T-helper 22 cell (primary cell): ENCODE data around the gene RDH14.

Experiments
- DNase-seq: peaks from one replicate; pipeline ENCODE4 v3.0.0-alpha.2; 2020; ENCODE audit warnings: low read depth

Gene RDH14

DNA sequence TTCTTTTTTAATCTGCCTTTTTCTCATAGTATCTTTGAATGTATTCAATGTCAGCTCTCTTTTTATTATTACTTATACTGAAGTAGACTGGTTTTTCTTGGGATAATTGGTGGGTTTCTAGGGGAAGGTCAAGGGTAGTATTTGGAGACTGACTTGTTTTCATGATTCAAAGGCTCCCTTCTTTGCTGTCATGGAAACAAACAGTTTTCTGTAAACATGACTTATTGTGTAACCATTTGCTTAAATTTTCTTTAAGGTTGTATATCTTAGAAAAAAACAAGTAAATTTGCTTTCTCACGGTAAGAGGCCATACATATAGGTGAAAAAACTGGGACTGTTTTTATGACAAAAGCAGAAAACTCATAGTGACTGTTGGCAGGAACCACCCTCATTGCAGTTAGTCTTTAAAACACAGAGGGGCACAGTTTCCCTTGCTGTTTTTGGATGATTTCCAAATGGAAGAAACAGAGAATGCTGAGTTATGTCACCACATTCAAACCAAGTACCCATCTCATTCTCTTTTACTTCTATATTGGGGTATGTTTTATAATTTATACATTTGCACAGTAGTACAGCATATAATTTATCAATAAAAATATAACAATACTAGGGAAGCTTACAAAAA lies 5.8 kb upstream of the RDH14 start:
- no peak for DNase-seq

DNA sequence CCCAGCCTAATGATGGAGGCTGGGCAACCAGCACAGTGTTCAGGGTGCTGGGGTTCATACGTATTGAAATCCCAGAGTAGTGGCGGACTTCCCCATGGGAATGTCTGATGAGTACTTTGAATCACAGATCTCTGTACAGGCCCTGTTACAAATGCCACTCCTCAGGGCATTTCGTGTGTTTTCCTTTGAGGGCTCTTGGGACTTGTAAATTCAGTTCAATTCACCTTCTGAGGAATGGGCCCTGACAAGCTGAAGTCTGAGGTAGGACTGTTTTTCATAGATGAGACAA lies 288 bp upstream of the RDH14 start:
- DNase-seq, result no peak

DNA sequence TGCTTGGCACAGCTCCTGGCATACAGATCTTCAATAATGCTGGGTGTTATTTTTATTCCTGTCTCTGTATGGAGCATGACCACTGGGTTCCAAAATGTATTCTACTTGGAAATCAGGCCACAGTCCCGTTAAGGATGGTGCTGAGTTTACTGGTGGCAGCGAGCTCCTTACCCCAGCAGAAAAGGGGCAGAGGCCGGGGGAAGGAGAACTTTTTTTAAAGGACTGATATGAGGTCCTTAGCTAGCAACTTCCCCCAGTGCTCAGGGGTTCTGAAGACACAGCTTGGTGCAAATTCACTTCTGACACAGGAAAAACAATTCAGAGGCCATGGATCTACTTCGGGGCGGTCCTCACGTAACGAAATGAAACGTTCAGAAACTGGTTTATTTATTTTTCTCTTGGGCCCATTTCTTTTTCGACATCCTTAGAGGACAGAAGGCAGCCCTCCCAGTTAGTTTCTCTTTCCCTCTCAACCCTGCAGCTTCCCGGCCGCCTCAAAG lies 872 bp downstream of the RDH14 start:
- no peak for DNase-seq

DNA sequence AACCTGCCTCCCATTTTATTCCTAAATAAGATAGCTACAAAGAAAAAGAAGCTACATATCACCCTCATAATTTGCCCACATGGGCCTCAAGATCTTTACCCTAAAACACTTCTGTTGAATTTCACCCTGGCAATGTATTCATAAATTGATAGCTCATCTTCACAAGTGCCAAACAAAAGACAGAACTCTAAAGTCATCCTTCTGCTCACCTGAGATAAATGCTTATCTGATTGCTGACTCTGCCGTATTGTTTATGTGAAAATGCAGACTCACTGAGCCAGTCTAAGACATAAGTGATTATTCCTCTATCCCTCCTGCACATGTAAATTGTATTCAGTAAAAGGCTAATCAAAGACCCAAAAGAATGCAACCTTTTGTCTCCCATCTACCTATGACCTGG lies 2.0 kb downstream of the RDH14 start:
- no peak for DNase-seq

DNA sequence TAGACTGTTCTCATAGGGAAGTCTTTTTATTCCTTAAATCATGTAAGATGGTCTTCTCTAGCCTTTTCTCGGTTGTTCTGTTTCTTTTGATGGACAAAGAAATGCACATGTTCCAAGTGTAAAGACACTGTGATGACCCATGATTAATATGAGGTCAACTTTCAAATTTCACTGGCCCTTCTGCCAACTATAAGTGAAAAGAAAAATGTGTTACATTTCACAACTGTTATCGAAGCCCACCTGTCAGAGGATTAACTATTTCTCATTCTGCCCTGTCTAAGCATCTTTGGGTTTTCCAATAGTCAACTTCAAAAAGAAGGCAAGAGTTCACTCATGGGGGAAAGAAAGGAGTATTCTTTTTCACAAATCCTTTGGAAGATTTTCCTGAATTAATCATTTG lies 3.3 kb downstream of the RDH14 start:
- DNase-seq, result no peak

DNA sequence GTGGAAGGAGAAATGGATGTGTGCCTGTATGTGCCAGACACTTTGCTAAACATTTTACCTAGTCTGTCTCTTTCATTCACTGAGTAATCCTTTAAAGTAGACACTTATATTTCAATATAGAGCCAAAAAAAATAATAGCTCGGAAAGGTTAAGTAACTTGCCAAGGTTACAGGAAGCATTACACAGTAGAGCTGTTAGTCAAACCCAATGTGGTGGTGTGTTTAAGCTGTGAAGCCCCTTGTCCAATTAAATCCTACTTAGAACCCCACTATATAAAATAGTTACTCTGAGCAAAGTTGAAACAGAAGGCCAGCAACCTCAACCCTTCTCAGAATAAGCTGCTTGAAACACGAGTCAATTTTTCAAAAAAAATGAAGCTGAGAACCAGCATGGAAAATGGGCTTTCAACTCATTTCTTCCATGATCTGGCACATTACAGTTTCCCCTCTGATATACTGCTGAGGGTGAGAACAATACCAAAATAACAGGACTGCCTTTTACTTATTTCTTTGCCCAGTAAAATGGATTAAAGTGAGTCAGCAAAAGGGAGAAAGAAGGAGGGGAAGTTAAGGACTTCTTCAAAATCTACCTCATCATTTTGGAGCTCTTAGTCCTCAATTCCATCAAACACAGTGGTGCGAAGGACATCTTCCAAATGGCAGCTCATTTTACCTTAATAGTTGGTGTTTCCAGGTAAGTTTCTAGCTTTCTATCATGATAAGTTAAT lies 7.9 kb downstream of the RDH14 start:
- DNase-seq, result no peak

DNA sequence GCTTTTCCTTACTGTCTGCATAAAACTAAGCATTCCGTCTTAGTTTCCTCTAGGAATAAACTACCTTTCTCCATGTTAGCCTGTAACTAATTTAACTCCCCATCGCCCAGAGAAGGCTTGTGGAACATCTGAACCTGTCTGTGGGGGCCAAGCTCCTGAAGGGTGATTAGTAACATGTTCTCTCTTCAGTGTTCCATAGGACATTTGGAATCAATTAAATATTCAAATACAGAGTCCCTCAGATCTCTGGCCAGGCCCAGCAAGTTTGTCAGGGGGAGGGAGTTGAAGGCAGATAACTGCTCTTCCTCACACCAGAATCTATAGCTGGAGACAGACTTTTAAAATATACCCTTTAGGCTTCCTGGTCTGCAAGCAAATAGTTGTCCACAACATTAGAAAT lies 8.8 kb downstream of the RDH14 start:
- no peak for DNase-seq

DNA sequence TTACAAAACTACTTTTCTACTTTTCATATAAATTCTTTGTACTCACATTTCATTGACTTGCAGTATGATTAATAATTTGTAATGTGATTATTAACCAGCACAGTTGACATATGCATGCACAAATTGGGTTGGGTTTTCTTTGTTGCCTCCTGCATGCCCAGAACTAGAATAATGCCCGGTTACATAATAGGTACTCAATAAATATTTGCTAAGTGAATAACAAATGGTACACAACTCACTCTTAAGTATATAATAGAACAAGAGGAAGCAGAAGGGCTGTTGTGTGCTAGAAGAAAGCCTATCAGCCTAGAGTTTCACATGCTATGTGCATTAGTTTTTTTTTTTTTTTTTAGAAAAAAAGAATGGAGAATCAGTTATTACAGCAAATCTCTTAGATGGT lies 9.3 kb downstream of the RDH14 start:
- DNase-seq, result no peak

DNA sequence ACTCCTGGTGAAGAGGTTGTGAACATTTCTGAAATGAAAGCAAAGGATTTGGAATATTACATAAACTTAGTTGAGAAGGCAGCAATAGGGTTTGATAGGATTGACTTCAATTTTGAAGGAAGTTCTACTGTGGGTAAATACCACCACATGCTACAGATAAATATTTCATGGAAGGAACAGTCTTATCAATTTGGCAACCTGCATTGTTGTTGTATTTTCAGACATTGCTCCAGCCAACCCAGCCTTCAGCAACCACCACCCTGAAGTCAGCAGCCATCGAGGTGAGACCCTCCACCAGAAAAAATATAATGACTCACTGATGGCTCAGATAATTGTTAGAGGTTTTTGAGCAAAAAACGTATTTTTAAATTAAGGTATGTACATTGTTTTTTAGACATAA lies 10.0 kb downstream of the RDH14 start:
- no peak for DNase-seq

DNA sequence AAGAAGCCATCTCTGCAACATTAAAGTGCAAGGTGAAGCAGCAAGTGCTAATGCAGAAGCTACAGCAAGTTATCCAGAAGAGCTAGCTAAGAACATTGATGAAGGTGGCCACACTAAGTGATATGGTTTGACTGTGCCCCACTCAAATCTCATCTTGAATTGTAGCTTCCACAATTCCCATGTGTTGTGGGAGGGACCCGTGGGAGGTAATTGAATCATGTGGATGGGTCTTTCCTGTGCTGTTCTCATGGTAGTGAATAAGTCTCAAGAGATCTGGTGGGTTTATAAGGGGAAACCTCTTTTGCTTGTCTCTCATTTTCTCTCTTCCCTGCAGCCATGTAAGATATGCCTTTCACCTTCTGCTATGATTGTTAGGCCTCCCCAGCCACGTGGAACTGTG lies 11.4 kb downstream of the RDH14 start:
- DNase-seq, result no peak

DNA sequence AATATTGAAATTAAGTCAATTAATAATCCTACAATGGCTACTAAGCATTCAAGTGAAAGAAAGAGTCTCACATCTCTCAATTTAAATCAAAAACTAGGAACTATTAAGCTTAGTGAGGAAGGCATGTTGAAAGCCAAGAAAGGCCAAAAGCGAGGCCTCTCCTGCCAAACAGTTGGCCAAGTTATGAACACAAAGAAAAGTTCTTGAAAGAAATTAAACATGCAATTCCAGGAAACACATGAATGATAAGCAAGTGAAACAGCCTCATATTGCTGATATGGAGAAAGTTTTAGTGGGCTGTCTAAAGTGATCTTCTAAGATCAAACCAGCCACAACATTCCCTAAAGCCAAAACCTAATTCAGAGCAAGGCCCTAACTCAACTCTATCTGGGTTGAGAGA lies 11.8 kb downstream of the RDH14 start:
- DNase-seq, result no peak

DNA sequence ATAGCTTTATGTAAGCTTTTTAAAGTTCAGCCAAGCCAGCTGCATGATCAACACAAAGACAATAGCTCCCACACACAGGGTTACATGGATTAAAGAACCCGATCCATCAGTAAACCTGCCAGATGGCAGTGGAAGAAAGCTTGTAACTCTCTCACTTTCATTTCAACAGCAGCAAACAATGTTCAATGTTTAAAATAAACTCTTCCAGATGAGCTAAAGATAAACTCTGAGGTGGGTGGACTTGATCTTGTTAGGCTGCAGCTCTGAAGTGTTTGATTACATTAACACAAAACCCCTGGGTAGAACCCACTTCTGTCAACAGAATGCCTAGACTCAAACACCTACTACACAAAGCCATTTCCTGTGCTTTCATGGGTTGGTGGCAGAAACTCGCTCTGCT lies 13.9 kb downstream of the RDH14 start:
- DNase-seq, result no peak

DNA sequence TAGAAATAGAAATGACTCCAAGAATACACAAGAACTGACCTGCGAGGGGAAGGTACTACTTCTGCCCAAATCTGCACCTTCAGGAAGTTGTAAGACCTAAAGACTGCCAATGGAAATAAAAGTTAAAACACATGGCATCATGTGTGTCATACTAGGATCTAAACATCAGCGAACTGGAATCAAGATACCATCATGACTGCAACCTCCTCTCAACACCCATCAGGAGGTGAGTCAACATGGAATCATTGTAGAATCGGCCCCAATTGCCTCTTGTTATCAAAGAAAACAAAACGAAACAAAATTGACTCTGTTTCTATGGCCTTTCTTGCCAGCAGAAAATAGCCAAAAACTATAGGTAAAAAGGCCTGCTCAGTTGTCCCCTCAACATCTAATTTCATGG lies 15.1 kb downstream of the RDH14 start:
- DNase-seq, result no peak

DNA sequence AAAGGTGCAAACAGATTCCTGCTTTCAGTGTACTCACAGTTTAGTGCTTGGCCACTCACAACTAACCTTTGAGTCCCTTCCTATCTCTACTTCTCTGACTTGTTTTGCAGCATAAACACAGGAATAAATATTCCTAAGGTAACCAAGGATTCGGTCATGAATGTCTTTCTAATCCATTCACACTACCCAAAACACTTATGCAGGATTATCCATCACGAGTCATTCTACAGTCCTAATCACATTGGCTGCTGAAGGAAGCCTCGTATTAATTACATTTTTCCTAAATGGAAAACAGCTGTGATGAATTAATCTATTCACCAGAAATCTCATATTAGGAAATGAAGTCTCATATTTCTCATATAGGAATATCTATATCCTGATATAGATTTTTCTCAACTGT lies 16.3 kb downstream of the RDH14 start:
- DNase-seq, result no peak

DNA sequence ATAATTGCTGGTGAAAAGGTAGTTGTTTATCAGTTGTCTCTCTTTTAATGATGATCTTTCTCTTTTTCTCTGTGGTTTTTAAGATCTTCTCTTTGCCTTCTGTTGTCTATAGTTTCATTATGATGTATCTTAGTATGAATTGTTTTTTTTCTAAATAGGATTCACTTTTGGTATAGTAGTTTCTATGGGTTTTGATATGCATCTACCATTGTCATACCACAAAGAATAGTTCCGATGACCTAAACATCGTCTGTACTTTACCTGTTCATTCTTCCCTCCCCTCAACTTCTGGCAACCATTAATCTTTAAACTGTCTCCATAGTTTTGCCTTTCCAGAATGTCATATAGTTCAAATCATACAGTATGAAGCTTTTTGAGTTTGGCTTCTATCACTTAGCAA lies 19.6 kb downstream of the RDH14 start:
- no peak for DNase-seq

DNA sequence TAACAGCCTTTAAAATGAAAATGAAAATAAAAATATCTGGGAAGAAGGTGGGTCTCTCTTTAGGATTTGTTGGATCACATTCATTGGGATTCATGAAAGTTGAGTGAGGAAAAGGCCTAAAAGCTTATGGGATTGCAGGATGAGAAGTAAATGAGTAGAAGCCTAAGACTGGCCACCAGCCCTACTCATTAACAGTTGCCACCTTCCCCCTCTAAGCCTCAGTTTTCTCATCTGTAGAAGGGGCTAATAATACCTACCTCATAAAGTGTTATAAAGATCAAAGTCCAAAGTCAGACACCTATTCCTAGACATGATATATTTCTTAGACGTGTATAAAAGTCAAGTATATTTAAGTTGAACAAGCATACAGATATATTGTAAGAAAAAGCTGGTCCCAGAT lies 23.8 kb downstream of the RDH14 start:
- DNase-seq, result no peak

DNA sequence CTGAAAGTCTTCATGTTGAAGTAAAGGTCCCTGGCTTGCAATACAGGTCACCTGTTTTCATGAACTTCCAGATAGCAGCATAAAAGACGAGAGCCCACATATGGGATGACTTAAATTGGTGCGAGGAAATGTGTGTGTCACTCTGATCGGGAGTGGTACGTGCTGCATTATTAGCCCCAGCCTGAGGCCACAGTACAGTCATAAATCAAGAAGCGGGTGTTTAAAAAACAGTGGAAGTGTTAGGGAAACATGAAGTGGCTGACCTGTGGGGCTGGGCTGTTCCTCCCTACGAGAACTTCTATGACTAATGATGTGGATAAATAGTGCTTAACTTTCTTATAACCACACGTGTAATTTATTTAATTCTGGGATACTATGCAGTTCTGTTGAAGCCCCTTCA lies 24.4 kb downstream of the RDH14 start:
- no peak for DNase-seq

DNA sequence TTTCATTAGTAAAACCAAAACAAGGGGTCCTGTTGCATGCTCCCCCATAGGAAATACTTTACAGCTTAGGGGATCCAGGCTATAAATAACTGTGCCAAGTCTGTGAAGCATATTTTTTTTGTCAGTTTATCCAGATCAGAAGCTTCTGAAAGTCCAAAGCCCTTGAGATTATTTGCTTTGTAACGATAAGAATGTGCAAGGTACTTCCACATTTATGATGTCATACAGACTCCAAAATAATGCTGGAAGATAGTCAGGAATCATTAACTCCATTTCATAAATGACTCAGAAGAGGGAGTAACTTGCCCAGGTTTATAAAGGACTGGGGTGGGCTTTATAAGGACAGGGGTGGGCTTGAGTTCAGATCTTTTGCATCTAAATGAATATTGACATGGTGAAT lies 29.3 kb downstream of the RDH14 start:
- no peak for DNase-seq

DNA sequence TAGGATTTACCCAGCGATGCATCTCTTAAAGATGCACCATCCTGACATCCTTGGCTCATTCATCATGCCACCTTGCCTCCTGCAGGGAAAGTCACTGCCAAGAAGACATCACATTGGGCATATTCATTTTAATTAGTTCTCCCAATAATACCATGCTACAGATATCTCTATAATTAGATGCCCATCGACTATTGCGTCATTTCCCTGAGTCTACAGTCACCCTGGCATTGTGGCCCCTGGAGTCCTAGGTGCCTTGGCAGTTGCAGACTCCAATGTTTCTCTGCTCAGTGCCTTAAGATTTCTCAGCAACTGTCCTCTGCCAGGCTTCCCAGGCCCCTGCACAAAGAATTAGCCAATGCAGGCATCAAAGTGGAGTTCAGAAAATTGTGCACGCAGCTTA lies 32.6 kb downstream of the RDH14 start:
- DNase-seq, result no peak

DNA sequence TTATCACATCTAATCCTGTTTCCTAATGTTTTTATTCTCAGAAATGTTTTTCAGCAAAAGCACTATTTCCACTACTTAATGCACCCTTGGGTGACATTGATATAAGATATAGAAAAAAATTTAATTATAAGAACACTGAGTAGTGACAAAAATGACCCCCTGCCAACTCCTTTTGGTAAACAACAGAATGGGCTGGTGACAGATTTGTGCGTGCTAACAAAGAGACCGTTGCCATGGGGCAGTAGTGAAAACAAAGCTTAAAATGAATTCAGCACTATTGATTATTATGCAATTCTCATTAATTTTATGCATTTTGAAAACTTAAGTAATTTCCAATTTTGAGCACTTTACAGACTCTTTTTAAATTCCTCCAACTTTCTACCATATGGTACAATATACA lies 33.1 kb downstream of the RDH14 start:
- DNase-seq, result no peak

DNA sequence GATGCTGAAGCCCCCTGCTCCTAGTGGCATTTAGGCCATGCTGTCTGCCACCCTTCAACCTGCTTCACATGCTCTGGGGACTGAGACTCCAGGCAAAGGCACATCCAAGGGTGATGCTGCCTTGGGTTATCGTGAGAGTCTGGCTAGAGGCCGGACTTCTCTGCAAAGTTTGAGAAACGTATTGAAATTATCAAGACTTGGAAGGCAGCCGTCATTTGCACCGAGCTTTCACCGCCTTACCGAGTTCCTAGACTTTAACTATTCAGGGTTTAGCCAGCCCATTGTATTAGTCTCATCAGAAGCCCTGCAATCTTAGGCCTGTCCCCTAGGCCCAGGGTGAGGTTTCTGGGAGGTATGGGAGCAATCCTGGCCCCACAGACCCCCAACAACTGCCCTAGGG lies 34.0 kb downstream of the RDH14 start:
- no peak for DNase-seq

DNA sequence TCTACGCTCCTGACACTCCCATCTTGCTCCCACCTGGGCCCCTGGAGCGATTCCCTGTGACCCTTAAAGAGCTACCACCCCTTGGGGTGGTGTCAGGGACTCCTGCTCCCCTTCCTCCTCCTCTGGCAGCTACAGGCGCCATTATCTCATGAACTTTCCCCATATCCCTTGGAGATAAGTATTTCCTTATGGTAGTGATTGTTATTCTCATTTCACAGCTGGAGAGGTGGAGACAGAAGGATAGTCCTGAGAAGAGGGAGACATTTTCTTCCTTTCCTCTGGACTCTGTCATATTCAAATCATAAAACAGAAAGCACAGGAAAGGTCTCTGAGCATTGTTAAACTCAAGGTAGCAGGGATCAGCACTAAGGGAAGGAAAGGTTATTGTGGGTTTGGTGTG lies 34.6 kb downstream of the RDH14 start:
- DNase-seq, result no peak

DNA sequence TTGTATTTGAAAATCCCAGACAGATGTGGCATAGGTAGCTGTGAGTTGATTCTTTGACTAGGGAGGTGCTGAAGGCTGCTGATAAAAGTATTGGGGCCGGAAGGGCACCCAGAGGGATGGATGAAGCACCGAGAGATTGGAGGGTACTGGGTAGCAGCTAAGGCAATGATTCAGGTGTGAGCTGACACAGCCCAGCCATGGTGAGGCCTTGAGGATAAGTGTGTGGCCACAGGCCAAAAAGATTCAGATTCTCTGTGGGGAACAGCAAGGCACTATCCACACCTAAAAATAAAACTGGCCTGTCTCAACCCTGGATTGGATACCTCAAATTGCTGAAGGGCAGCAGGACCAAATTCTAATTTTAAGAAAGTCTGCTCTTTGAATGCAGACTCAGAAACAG lies 35.2 kb downstream of the RDH14 start:
- DNase-seq, result no peak

DNA sequence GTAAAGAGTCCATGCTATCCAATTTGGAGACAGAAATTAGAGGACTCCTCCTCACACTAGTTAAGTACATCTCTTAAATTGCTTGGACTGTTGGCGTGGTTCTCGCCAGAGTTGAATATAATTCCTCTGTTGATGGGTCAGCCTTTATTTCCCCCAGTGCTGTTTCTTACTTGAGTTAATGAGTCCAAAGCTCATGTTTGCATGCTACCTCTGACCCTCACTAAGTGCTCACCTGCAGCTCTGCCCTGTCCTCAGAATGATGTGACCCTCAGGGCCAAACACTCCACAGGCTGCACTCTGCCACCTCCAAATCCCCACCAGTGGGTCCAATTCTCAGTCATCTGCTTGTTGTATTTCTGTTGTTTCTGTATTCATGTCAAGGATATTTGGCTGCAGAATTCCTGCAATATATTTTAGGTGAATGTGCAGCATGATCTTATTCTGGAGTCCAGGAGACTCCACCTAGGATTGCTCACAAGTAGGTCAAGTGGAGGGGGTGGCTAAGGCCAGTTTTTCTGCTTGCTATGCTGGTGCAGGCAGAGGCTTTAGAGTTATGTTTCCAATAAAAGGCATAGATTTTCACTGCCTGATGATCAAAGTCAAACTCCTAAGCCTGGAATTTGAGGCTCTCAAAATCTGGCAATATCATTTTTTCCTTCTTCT lies 37.8 kb downstream of the RDH14 start:
- no peak for DNase-seq
